Activated T-helper 9 cell treated with anti-CD3 and anti-CD28 coated beads, Interleukin-2, amount 50 U/mL, for 16 hours (primary cell): ENCODE measurements around the gene HOXB9.
A peak's percentile ranks its signal among the peaks of the same experiment; 100 is the strongest.

Experiments
- DNase-seq: peaks from one replicate; pipeline ENCODE4 v3.0.0-alpha.2; 2020; ENCODE audit warnings: low read depth

Gene HOXB9

GRCh38 chr17:48610282-48611211, 15.6 kb downstream of the HOXB9 start, which contains the start of gene HOXB7:
Gene HOXB7, minus strand, starts transcription at chr17:48611017. Its CDS starts 99 bp downstream, at chr17:48610918.
- DNase-seq = peak; percentile 45

GRCh38 chr17:48609759-48610281, 16.3 kb downstream of the HOXB9 start:
- DNase-seq = no peak

- no peak for DNase-seq
These were observed 17.1 kb downstream of the HOXB9 start for GRCh38 chr17:48609033-48609432.

GRCh38 chr17:48608494-48608834, 17.7 kb downstream of the HOXB9 start:
- no peak for DNase-seq

- no peak for DNase-seq
These were observed 19.1 kb downstream of the HOXB9 start for GRCh38 chr17:48606892-48607614.

- no peak for DNase-seq
These were observed 19.9 kb downstream of the HOXB9 start for GRCh38 chr17:48605991-48606891.

GRCh38 chr17:48605409-48605919, 20.7 kb downstream of the HOXB9 start:
- no peak for DNase-seq

GRCh38 chr17:48604770-48605329, 21.3 kb downstream of the HOXB9 start, which contains the start of gene HOXB6:
Gene HOXB6, minus strand, starts transcription at chr17:48604986. Its CDS starts 6,836 bp downstream, at chr17:48598150.
- no peak for DNase-seq

- DNase-seq = no peak
These were observed 22.0 kb downstream of the HOXB9 start for GRCh38 chr17:48603959-48604769.

- no peak for DNase-seq
These were observed 24.4 kb downstream of the HOXB9 start for GRCh38 chr17:48601539-48602425.

GRCh38 chr17:48601207-48601538, 25.0 kb downstream of the HOXB9 start:
- DNase-seq = no peak

- no peak for DNase-seq
These were observed 25.7 kb downstream of the HOXB9 start for GRCh38 chr17:48600244-48601098.

GRCh38 chr17:48599354-48599753, 26.8 kb downstream of the HOXB9 start:
- DNase-seq = no peak

- DNase-seq = no peak
These were observed 27.4 kb downstream of the HOXB9 start for GRCh38 chr17:48598736-48599135.

GRCh38 chr17:48597778-48598631, 28.2 kb downstream of the HOXB9 start:
- DNase-seq = no peak

GRCh38 chr17:48597528-48597777, 28.7 kb downstream of the HOXB9 start:
- DNase-seq = no peak

GRCh38 chr17:48596735-48597527, 29.2 kb downstream of the HOXB9 start:
- no peak for DNase-seq
